ENCODE data around the gene ACTR1A.

GRCh38 chr10:102465466-102465865 lies 37.0 kb downstream of the ACTR1A start:
- TF ChIP-seq CTCF (conservative IDR thresholded peaks at IDR 0.05; ENCODE audit: low read depth, low read length) (no peak), EZH2 (IDR thresholded peaks at IDR 0.05; ENCODE audit: borderline replicate concordance, low read depth, low read length, poor library complexity, severe bottlenecking) (no peak)
